ENCODE measurements around the gene EIF5. TPM values are rescaled to one million over a fixed set of nuclear protein-coding genes. Genes with fewer than 3 reads are reported as not detected.

EIF5 gene
- total and polyA plus RNA-seq, 10 donors = 31.9 to 261 (median 202) TPM

DNA sequence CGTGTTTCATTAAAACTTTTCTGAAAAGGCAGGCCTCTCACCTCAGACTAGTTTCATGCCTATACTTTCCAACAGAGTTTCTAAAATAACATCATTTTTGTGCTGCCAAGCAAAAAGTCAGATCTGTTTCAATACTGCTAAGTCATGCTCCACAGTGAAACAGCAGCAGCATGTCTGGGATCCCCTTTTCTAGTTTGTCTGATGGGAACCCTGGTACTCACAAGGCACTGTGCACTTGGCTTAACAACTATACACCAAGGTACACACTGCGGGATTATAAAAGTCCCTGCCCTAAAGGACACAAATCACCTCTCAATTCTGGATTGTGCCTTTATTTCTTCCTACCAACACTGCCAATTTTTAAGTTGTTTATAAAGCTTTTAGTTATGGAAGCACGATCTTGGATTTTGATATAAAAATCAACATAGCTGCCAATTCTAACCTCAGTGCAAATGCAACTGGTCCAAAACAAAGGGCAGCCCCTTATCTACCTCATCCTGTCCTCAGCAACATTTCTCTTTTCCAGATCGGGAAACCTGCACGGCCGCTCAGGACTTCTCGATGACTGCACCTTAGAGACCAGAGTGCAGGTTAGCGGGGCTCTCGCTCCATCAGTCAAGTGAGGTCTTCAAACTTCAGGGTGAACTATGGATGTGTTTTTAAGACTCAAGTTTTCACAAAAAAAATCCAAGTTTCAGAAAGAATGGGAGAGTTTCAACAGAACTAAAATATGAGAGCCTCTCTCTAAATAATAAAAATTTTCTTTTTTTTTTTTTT lies 1.7 kb upstream of the EIF5 start:
- intact Hi-C loops (cut with DNase I; ENCODE audit: low total_unique reads) = no loop called here
- H3K9me3 ChIP-seq = no peaks in the 10 kb centered on the region
- H3K27me3 ChIP-seq (replicated peaks in 1 of 7) = no peaks in the 10 kb centered on the region
- WGBS, 5 donors = 84 to 92% (median 87%) methylated on average over 9 of the region's 9 CpGs
- peak overlapping the region in 3 of 8 donors; percentile 85 to 96 (median 95) for H3K4me3 ChIP-seq
- TF ChIP-seq CTCF (IDR thresholded peaks at IDR 0.05 in 8 of 11, conservative IDR thresholded peaks at IDR 0.05 in 3 of 11) (no peak), POLR2A (IDR thresholded peaks at IDR 0.05) (no peak), POLR2AphosphoS5 (IDR thresholded peaks at IDR 0.05) (no peak)
- H3K36me3 ChIP-seq = peaks cover 2 to 22% (median 20%) of the 10 kb centered on the region in 6 donors
- DNase-seq = no peak
- peak overlapping the region; percentile 98 to 100 (median 100) for H3K27ac ChIP-seq
- peaks cover 19 to 58% (median 37%) of the 10 kb centered on the region in 6 donors for H3K4me1 ChIP-seq

GRCh38 chr14:103334644-103335622 lies 896 bp downstream of the EIF5 start:
- no peaks in the 10 kb centered on the region for H3K9me3 ChIP-seq
- WGBS, 5 donors = 0 to 2% (median 1%) methylated on average over 25 to 97 of the region's 97 CpGs
- DNase-seq = peak; percentile 95
- intact Hi-C loops (cut with DNase I; ENCODE audit: low total_unique reads) = no loop called here
- TF ChIP-seq POLR2AphosphoS5 (IDR thresholded peaks at IDR 0.05) (peak; percentile 78 to 84 (median 80)), POLR2A (IDR thresholded peaks at IDR 0.05) (peak in 2 of 3 donors; percentile 32 to 49), CTCF (IDR thresholded peaks at IDR 0.05 in 8 of 11, conservative IDR thresholded peaks at IDR 0.05 in 3 of 11) (no peak)
- H3K27ac ChIP-seq = peak overlapping the region; percentile 98 to 100 (median 100)
- H3K4me1 ChIP-seq = peaks cover 19 to 79% (median 56%) of the 10 kb centered on the region in 6 donors
- peak overlapping the region; percentile 75 to 96 (median 92) for H3K4me3 ChIP-seq
- H3K36me3 ChIP-seq = peaks cover 12 to 48% (median 46%) of the 10 kb centered on the region in 6 donors
- H3K27me3 ChIP-seq (replicated peaks in 1 of 7) = no peaks in the 10 kb centered on the region

DNA sequence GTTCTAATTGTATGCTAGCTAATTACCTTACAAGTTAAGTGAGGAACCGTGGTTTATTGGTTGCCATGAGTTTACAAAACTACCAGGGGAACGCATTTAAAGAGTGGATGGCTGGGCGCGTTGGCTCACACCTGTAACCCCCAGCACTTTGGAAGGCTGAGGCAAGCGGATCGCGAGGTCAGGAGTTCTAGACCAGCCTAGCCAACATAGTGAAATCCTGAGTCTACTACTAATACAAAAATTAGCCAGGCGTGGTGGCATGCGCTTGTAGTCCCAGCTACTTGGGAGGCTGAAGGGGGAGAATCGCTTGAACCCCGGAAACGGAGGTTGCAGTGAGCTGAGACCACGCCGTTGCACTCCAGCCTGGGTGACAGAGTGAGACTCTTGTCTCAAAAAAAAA lies 2.2 kb downstream of the EIF5 start:
- no peak for TF ChIP-seq POLR2A (IDR thresholded peaks at IDR 0.05)
- no peak for TF ChIP-seq POLR2AphosphoS5 (IDR thresholded peaks at IDR 0.05)
- no peak for TF ChIP-seq CTCF (IDR thresholded peaks at IDR 0.05 in 8 of 11, conservative IDR thresholded peaks at IDR 0.05 in 3 of 11)
- Histone ChIP-seq H3K4me3 (peak overlapping the region in 7 of 8 donors; percentile 75 to 96 (median 93)), H3K36me3 (peaks cover 12 to 60% (median 58%) of the 10 kb centered on the region in 6 donors), H3K27ac (peak overlapping the region in 2 of 8 donors; percentile 9 to 98), H3K4me1 (peaks cover 19 to 80% (median 59%) of the 10 kb centered on the region in 6 donors), H3K27me3 (replicated peaks in 1 of 7) (no peaks in the 10 kb centered on the region), H3K9me3 (no peaks in the 10 kb centered on the region)
- WGBS, 5 donors = 93 to 96% (median 95%) methylated on average over 14 of the region's 14 CpGs
- DNase-seq = no peak
- intact Hi-C loops (cut with DNase I; ENCODE audit: low total_unique reads) = no loop called here
